H9 (cell line): Measurements from ENCODE around the gene CPSF4L. TPM values are rescaled to one million over a fixed set of nuclear protein-coding genes. Genes with fewer than 3 reads are reported as not detected.

Experiments
- DNase-seq: peaks from one replicate; pipeline ENCODE4 v3.0.0-alpha.2; 2017
- H2AFZ ChIP-seq: one replicate; pipeline ENCODE4 v1.6.1; 2013; ENCODE audit warnings: mild to moderate bottlenecking, low read length, control low read depth, moderate library complexity
- H2AK5ac ChIP-seq: 2 replicates; pipeline ENCODE4 v1.6.1; 2013; ENCODE audit warnings: low read length, control low read depth, mixed read lengths; ENCODE audit not compliant: insufficient read length
- H2BK120ac ChIP-seq: one replicate; pipeline ENCODE4 v1.6.1; 2013; ENCODE audit warnings: low read depth, mild to moderate bottlenecking, low read length, control low read depth, inconsistent platforms; ENCODE audit not compliant: poor library complexity, severe bottlenecking
- H2BK12ac ChIP-seq: 2 replicates; pipeline ENCODE4 v1.6.1; 2013; ENCODE audit warnings: low read length, control low read depth, mixed read lengths, low read depth; ENCODE audit not compliant: insufficient read length
- H2BK15ac ChIP-seq: 2 replicates; pipeline ENCODE4 v1.6.1; 2013; ENCODE audit warnings: low read depth, low read length, control low read depth
- H2BK20ac ChIP-seq: one replicate; pipeline ENCODE4 v1.6.1; 2013; ENCODE audit warnings: low read depth, mild to moderate bottlenecking, low read length, control low read depth, inconsistent platforms; ENCODE audit not compliant: poor library complexity, severe bottlenecking
- H2BK5ac ChIP-seq: 2 replicates; pipeline ENCODE4 v1.6.1; 2013; ENCODE audit warnings: low read length, control low read depth, mixed read lengths; ENCODE audit not compliant: insufficient read length
- H3K14ac ChIP-seq: 2 replicates; pipeline ENCODE4 v1.6.1; 2013; ENCODE audit warnings: low read length, control low read depth; ENCODE audit not compliant: insufficient read depth
- H3K18ac ChIP-seq: 2 replicates; pipeline ENCODE4 v1.6.1; 2013; ENCODE audit warnings: low read depth, mild to moderate bottlenecking, mixed read lengths, low read length, control low read depth; ENCODE audit not compliant: insufficient read length
- H3K23ac ChIP-seq: 2 replicates; pipeline ENCODE4 v1.6.1; 2013; ENCODE audit warnings: low read length, control low read depth, mixed read lengths, low read depth; ENCODE audit not compliant: insufficient read length
- H3K23me2 ChIP-seq: 2 replicates; pipeline ENCODE4 v1.6.1; 2013; ENCODE audit warnings: low read depth, mild to moderate bottlenecking, mixed read lengths, low read length, control low read depth; ENCODE audit not compliant: insufficient read length, poor library complexity, severe bottlenecking
- H3K27ac ChIP-seq: 2 replicates; pipeline ENCODE4 v1.5.1; 2013; ENCODE audit warnings: low read length, control low read depth, mixed read lengths, low read depth; ENCODE audit not compliant: insufficient read length
- H3K27me3 ChIP-seq: 2 replicates; pipeline ENCODE4 v1.6.1; 2013; ENCODE audit warnings: low read length, control low read depth, inconsistent platforms; ENCODE audit not compliant: insufficient read depth
- H3K4ac ChIP-seq: 2 replicates; pipeline ENCODE4 v1.6.1; 2013; ENCODE audit warnings: low read depth, mild to moderate bottlenecking, control low read depth, inconsistent platforms, low read length, moderate library complexity
- H3K4me1 ChIP-seq: 2 replicates; pipeline ENCODE4 v1.6.1; 2013; ENCODE audit warnings: low read length, control low read depth, inconsistent platforms; ENCODE audit not compliant: insufficient read depth
- H3K4me2 ChIP-seq: 2 replicates; pipeline ENCODE4 v1.6.1; 2013; ENCODE audit warnings: low read length, control low read depth, mixed read lengths; ENCODE audit not compliant: insufficient read length, insufficient read depth
- H3K56ac ChIP-seq: 2 replicates; pipeline ENCODE4 v1.6.1; 2013; ENCODE audit warnings: low read depth, mild to moderate bottlenecking, mixed read lengths, low read length, control low read depth; ENCODE audit not compliant: insufficient read length
- H3K79me1 ChIP-seq: 2 replicates; pipeline ENCODE4 v1.6.1; 2013; ENCODE audit warnings: low read depth, mild to moderate bottlenecking, moderate library complexity, low read length, control low read depth, inconsistent platforms; ENCODE audit not compliant: insufficient read depth, poor library complexity, severe bottlenecking
- H3K79me2 ChIP-seq: 2 replicates; pipeline ENCODE4 v1.6.1; 2013; ENCODE audit warnings: low read length, control low read depth, inconsistent platforms; ENCODE audit not compliant: insufficient read depth
- H3K9ac ChIP-seq: 2 replicates; pipeline ENCODE4 v1.6.1; 2013; ENCODE audit warnings: low read length, control low read depth, mixed read lengths; ENCODE audit not compliant: insufficient read length; ENCODE audit errors: extremely low read depth
- H3K9me3 ChIP-seq: one replicate; pipeline ENCODE4 v1.6.1; 2013; ENCODE audit warnings: low read depth, low read length, inconsistent platforms; ENCODE audit not compliant: control insufficient read depth
- H3T11ph ChIP-seq: one replicate; pipeline ENCODE4 v1.6.1; 2013; ENCODE audit warnings: mild to moderate bottlenecking, low read length, control low read depth, inconsistent platforms
- H4K20me1 ChIP-seq: one replicate; pipeline ENCODE4 v1.6.1; 2013; ENCODE audit not compliant: control insufficient read depth, insufficient read length, insufficient read depth
- H4K5ac ChIP-seq: 2 replicates; pipeline ENCODE4 v1.6.1; 2013; ENCODE audit warnings: low read depth, mild to moderate bottlenecking, mixed read lengths, low read length, control low read depth; ENCODE audit not compliant: insufficient read length
- H4K8ac ChIP-seq: replicated peaks from 2 replicates; pipeline ENCODE4 v1.6.1; 2013; ENCODE audit warnings: low read length, control low read depth, mixed read lengths, low read depth; ENCODE audit not compliant: insufficient read length
- H4K91ac ChIP-seq: 2 replicates; pipeline ENCODE4 v1.6.1; 2013; ENCODE audit warnings: low read depth, mild to moderate bottlenecking, moderate library complexity, mixed read lengths, low read length, control low read depth; ENCODE audit not compliant: insufficient read length
- H3K27ac Mint-ChIP-seq, 3 experiments: 2 replicates in 2 of 3; 3 replicates in 1 of 3; pipeline ENCODE4 v1.8.0; 2020 to 2021; ENCODE audit warnings: mixed read lengths in 3 of 3, mild to moderate bottlenecking in 1 of 3, moderate library complexity in 1 of 3
- H3K27me3 Mint-ChIP-seq: 2 replicates; pipeline ENCODE4 v1.8.0; 2021; ENCODE audit warnings: low read depth, mild to moderate bottlenecking, moderate library complexity, mixed read lengths
- H3K36me3 Mint-ChIP-seq, 3 experiments: 2 replicates in 2 of 3; 3 replicates in 1 of 3; pipeline ENCODE4 v1.8.0; 2020 to 2021; ENCODE audit warnings: low read depth in 3 of 3, mixed read lengths in 3 of 3; ENCODE audit not compliant: insufficient read depth in 1 of 3
- H3K4me1 Mint-ChIP-seq, 2 experiments: 2 replicates each; pipeline ENCODE4 v1.8.0; 2020; ENCODE audit warnings: mixed read lengths in 2 of 2
- H3K4me3 Mint-ChIP-seq, 2 experiments: 2 replicates in 1 of 2; 3 replicates in 1 of 2; pipeline ENCODE4 v1.8.0; 2020 to 2021; ENCODE audit warnings: mild to moderate bottlenecking in 2 of 2, mixed read lengths in 2 of 2, moderate library complexity in 1 of 2
- H3K9me3 Mint-ChIP-seq, 2 experiments: 2 replicates in 1 of 2; 3 replicates in 1 of 2; pipeline ENCODE4 v1.8.0; 2020; ENCODE audit warnings: mild to moderate bottlenecking in 2 of 2, mixed read lengths in 2 of 2, moderate library complexity in 1 of 2
- WGBS: extraction: QIAGEN DNeasy Blood & Tissue Kit; methylation state at CpG from one replicate; pipeline ENCODE4 v1.1.7; 2013; ENCODE audit warnings: missing lambda C conversion rate, low lambda C conversion rate, mixed read lengths; ENCODE audit not compliant: insufficient read length; ENCODE audit errors: extremely low coverage; 5-methylcytosine and 5-hydroxymethylcytosine counted together
- total RNA-seq: library from RNA; stranded (reverse); gene quantifications from 2 replicates; pipeline ENCODE4 v1.2.1, GENCODE V29; 2021
- TF ChIP-seq, protein P1 (sequence below): fragments of 200-600 bp; sonication (generic); conservative IDR thresholded peaks from 3 replicates; pipeline ENCODE4 v1.8.0; 2021; ENCODE audit warnings: antibody characterized with exemption, mild to moderate bottlenecking

CPSF4L gene
- total RNA-seq, 1 experiment from 2014 or later = not detected

- Histone ChIP-seq H3K56ac (no peak overlapping the region), H3K4me2 (no peak overlapping the region), H3K4me1 (no peaks in the 10 kb centered on the region), H2BK120ac (no peak overlapping the region), H3T11ph (no peak overlapping the region), H3K9ac (no peak overlapping the region), H3K27ac (no peak overlapping the region), H3K79me1 (no peaks in the 10 kb centered on the region), H4K20me1 (no peaks in the 10 kb centered on the region), H3K9me3 (no peaks in the 10 kb centered on the region), H2BK5ac (no peak overlapping the region), H4K5ac (no peak overlapping the region), H3K23me2 (no peaks in the 10 kb centered on the region), H4K91ac (no peak overlapping the region), H3K18ac (no peak overlapping the region), H2BK20ac (no peak overlapping the region), H3K4ac (no peak overlapping the region), H2AFZ (no peak overlapping the region), H2BK12ac (no peak overlapping the region), H3K14ac (no peak overlapping the region), H3K79me2 (no peaks in the 10 kb centered on the region), H3K23ac (no peak overlapping the region), H4K8ac (no peak overlapping the region), H2AK5ac (no peak overlapping the region), H2BK15ac (no peak overlapping the region), H3K27me3 (no peaks in the 10 kb centered on the region)
- no peak overlapping the region; a peak in 1 of 7 replicates for H3K27ac Mint-ChIP-seq
- no peaks in the 10 kb centered on the region for H3K4me1 Mint-ChIP-seq
- WGBS = no CpG with 5 or more reads among the region's 8 CpGs
- H3K27me3 Mint-ChIP-seq = no peaks in the 10 kb centered on the region
- DNase-seq = no peak
- no peak overlapping the region for H3K4me3 Mint-ChIP-seq
- no peaks in the 10 kb centered on the region for H3K9me3 Mint-ChIP-seq
- peaks cover 48 to 93% (median 88%) of the 10 kb centered on the region in 3 experiments; a peak in 6 of 7 replicates for H3K36me3 Mint-ChIP-seq
- TF ChIP-seq, protein P1, sequence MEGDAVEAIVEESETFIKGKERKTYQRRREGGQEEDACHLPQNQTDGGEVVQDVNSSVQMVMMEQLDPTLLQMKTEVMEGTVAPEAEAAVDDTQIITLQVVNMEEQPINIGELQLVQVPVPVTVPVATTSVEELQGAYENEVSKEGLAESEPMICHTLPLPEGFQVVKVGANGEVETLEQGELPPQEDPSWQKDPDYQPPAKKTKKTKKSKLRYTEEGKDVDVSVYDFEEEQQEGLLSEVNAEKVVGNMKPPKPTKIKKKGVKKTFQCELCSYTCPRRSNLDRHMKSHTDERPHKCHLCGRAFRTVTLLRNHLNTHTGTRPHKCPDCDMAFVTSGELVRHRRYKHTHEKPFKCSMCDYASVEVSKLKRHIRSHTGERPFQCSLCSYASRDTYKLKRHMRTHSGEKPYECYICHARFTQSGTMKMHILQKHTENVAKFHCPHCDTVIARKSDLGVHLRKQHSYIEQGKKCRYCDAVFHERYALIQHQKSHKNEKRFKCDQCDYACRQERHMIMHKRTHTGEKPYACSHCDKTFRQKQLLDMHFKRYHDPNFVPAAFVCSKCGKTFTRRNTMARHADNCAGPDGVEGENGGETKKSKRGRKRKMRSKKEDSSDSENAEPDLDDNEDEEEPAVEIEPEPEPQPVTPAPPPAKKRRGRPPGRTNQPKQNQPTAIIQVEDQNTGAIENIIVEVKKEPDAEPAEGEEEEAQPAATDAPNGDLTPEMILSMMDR = no peak
Observed at GRCh38 chr17:73203135-73203787, 58.4 kb downstream of the CPSF4L start.
